ENCODE data around the gene RASA3.

DNA sequence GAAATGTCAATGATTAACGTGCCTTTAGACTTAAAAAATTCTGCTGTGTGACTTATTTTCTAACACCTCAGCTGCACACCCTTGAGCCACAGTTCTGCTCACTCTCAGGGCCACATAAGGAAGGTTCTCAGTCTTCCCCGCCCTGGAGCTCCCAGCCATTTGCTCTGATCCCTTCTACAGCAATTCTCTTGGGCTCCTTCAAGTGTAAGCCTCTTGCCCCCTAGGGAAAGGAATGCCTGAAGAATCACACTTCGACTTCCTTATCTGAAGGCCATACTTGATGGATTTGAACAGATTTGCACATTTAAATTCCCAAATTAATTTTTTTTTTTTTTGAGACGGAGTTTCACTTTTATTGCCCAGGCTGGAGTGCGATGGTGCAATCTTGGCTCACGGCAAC is 44.2 kb downstream of the RASA3 start:
- no peak for TF ChIP-seq MYC (IDR thresholded peaks at IDR 0.05; ENCODE audit: insufficient read depth, insufficient read length, insufficient replicate concordance, low read length, severe bottlenecking)
- no peak for TF ChIP-seq FOXK2 (IDR thresholded peaks at IDR 0.05)
- TF ChIP-seq EP300 (IDR thresholded peaks at IDR 0.05; ENCODE audit: borderline replicate concordance in 1 of 2, control insufficient read depth in 1 of 2, low read depth in 2 of 2, low read length in 2 of 2), result no peak
- TF ChIP-seq, protein P1, sequence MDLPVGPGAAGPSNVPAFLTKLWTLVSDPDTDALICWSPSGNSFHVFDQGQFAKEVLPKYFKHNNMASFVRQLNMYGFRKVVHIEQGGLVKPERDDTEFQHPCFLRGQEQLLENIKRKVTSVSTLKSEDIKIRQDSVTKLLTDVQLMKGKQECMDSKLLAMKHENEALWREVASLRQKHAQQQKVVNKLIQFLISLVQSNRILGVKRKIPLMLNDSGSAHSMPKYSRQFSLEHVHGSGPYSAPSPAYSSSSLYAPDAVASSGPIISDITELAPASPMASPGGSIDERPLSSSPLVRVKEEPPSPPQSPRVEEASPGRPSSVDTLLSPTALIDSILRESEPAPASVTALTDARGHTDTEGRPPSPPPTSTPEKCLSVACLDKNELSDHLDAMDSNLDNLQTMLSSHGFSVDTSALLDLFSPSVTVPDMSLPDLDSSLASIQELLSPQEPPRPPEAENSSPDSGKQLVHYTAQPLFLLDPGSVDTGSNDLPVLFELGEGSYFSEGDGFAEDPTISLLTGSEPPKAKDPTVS (IDR thresholded peaks at IDR 0.05; ENCODE audit: low read depth, low read length), result no peak
- TF ChIP-seq POLR2A (IDR thresholded peaks at IDR 0.05; ENCODE audit: low read depth, low read length), result no peak
- no peak for TF ChIP-seq POLR2AphosphoS5 (IDR thresholded peaks at IDR 0.05; ENCODE audit: low read length)
- no peak for TF ChIP-seq EZH2 (IDR thresholded peaks at IDR 0.05; ENCODE audit: borderline replicate concordance, control insufficient read depth, low read depth, low read length)

Measured in GM12878 (cell line).